Neutrophil (primary cell): ENCODE measurements around the gene ABHD16A.

Source experiments
- H3K27ac ChIP-seq: fragments of 200-600 bp; sonication (generic); 2 replicates; pipeline ENCODE4 v1.5.1; 2016; ENCODE audit warnings: mild to moderate bottlenecking, moderate library complexity
- H3K27me3 ChIP-seq: fragments of 200-600 bp; sonication (generic); 2 replicates; pipeline ENCODE4 v1.6.0; 2016; ENCODE audit warnings: mild to moderate bottlenecking
- H3K36me3 ChIP-seq: fragments of 200-600 bp; sonication (generic); 2 replicates; pipeline ENCODE4 v1.5.1; 2017
- H3K4me1 ChIP-seq, 2 experiments: fragments of 200-600 bp in 1 of 2; sonication (generic) in 1 of 2; 1 replicate in 1 of 2; 2 replicates in 1 of 2; pipeline versions ENCODE4 v1.5.1 to v1.6.1; 2013 to 2016; ENCODE audit warnings: low read depth in 1 of 2, low read length in 1 of 2, mild to moderate bottlenecking in 1 of 2, moderate library complexity in 1 of 2; ENCODE audit not compliant: control insufficient read depth in 1 of 2, insufficient read depth in 1 of 2
- H3K4me3 ChIP-seq, 2 experiments: fragments of 200-600 bp in 1 of 2; sonication (generic) in 1 of 2; 1 replicate in 1 of 2; 2 replicates in 1 of 2; pipeline ENCODE4 v1.5.1; 2013 to 2016; ENCODE audit warnings: low read depth in 1 of 2, low read length in 1 of 2, mild to moderate bottlenecking in 1 of 2, moderate library complexity in 1 of 2
- H3K9me3 ChIP-seq: fragments of 200-600 bp; sonication (generic); 2 replicates; pipeline ENCODE4 v1.5.1; 2016
- TF ChIP-seq, protein P1 (sequence below): fragments of 200-600 bp; sonication (generic); IDR thresholded peaks from 2 replicates; pipeline ENCODE4 v1.5.1; 2016; ENCODE audit warnings: antibody characterized with exemption

ABHD16A gene

DNA sequence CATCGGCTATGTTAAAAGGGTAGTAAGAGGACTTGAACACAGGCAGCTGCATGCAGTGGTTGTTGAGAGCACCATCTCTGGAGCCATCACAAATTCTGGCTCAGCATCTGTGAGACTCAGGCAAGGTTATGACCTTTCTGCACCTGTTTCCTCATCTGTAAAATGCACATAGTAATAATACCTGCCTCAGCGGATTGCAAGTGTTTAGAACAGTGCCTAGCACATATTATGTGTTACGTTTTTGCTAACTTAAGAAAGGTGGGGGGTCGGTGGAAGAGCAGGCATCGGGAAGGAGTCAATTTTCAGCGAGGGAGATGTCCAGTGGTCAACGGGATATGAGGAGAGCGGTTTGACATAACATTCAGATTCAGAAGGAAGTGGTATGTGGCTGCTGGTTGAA lies 25.2 kb downstream of the ABHD16A start:
- Histone ChIP-seq H3K9me3 (no peaks in the 10 kb centered on the region), H3K4me3 (no peak overlapping the region), H3K27ac (no peak overlapping the region), H3K36me3 (peaks cover 19% of the 10 kb centered on the region), H3K27me3 (peaks cover 15% of the 10 kb centered on the region), H3K4me1 (peaks cover 16% of the 10 kb centered on the region in 2 experiments)
- TF ChIP-seq, protein P1, sequence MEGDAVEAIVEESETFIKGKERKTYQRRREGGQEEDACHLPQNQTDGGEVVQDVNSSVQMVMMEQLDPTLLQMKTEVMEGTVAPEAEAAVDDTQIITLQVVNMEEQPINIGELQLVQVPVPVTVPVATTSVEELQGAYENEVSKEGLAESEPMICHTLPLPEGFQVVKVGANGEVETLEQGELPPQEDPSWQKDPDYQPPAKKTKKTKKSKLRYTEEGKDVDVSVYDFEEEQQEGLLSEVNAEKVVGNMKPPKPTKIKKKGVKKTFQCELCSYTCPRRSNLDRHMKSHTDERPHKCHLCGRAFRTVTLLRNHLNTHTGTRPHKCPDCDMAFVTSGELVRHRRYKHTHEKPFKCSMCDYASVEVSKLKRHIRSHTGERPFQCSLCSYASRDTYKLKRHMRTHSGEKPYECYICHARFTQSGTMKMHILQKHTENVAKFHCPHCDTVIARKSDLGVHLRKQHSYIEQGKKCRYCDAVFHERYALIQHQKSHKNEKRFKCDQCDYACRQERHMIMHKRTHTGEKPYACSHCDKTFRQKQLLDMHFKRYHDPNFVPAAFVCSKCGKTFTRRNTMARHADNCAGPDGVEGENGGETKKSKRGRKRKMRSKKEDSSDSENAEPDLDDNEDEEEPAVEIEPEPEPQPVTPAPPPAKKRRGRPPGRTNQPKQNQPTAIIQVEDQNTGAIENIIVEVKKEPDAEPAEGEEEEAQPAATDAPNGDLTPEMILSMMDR, result no peak

DNA sequence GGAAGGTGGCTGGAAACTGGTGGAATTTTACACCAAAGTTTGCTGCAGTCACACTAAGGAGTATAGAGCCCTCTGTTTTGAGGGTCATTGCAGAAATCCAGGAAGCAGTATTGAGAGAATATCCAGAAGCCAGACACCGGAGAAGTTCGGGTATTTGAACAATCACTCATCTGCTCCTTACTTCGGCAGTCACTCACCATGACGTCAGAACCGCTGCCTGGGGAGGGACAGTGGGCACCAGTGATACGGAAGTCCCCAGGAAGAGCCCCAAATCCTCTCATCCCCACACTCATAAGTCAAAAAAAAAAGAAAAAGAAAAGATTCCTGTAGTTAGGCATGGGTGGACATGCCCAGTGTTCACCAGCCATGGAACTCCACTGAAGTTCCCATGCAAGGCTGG lies 26.2 kb downstream of the ABHD16A start:
- Histone ChIP-seq H3K36me3 (peaks cover 27% of the 10 kb centered on the region), H3K27me3 (peaks cover 7% of the 10 kb centered on the region), H3K27ac (no peak overlapping the region), H3K4me3 (no peak overlapping the region), H3K9me3 (no peaks in the 10 kb centered on the region), H3K4me1 (peaks cover 13 to 16% of the 10 kb centered on the region in 2 experiments)
- TF ChIP-seq, protein P1, result no peak

DNA sequence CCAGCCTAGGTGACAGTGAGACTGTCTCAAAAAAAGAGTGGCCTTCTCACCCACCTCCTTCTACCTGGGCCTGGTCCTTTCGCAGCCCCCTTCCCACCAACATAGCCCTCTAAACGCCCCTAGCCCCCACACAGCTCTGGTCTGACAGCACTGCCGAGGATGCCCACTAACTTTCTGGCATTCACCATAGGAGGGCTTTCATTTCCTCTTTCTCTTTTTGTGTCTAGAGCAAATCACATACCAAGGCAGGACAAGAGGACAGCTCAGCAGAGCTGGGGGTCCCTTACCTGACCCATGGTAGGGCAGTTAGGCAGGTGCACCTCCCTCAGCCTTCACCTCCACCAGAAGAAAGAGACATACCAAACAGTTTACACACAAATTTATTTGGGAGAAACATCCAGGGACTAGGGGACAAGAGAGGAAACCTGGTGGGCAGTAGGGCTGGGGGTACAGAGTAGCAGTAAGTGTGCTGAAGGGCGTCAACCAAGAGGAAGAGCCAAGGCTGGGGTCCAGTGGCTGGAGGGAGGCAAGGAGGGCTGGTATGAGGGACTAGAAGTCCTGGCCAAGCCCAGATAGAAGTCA lies 26.7 kb downstream of the ABHD16A start:
- Histone ChIP-seq H3K4me3 (no peak overlapping the region), H3K27me3 (peaks cover 2% of the 10 kb centered on the region)

DNA sequence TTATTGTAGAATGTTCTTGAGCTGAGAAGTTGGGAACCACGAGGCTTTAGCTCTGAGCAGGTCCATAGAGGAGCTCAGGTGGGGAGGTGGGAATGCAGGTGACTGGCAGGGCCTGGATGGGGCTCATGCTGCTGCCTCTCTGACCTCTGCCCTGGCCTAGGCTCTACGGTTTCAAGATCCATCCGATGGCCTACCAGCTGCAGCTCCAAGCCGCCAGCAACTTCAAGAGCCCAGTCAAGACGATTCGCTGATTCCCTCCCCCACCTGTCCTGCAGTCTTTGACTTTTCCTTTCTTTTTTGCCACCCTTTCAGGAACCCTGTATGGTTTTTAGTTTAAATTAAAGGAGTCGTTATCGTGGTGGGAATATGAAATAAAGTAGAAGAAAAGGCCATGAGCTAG lies 33.4 kb downstream of the ABHD16A start, which contains the start of gene LY6G5B:
Gene LY6G5B (plus strand): TSS at position 301 of the 400 bp plus-strand sequence. CDS start 975 bp downstream, outside the sequence.
- TF ChIP-seq, protein P1, result no peak
- peaks cover 18 to 20% of the 10 kb centered on the region in 2 experiments for H3K4me1 ChIP-seq
- H3K4me3 ChIP-seq, result no peak within 1 kb of the TSS
- no peaks in the 10 kb centered on the region for H3K27me3 ChIP-seq
- no peaks in the 10 kb centered on the region for H3K9me3 ChIP-seq
- no peak within 1 kb of the TSS for H3K27ac ChIP-seq
- peaks cover 69% of the 10 kb centered on the region for H3K36me3 ChIP-seq

More for the DNA sequence above, 26.7 kb downstream of the ABHD16A start:
- no peaks in the 10 kb centered on the region for H3K9me3 ChIP-seq
- H3K36me3 ChIP-seq, result peaks cover 32% of the 10 kb centered on the region
- H3K4me1 ChIP-seq, result peaks cover 10 to 12% of the 10 kb centered on the region in 2 experiments
- TF ChIP-seq, protein P1, result no peak
- no peak overlapping the region for H3K27ac ChIP-seq

DNA sequence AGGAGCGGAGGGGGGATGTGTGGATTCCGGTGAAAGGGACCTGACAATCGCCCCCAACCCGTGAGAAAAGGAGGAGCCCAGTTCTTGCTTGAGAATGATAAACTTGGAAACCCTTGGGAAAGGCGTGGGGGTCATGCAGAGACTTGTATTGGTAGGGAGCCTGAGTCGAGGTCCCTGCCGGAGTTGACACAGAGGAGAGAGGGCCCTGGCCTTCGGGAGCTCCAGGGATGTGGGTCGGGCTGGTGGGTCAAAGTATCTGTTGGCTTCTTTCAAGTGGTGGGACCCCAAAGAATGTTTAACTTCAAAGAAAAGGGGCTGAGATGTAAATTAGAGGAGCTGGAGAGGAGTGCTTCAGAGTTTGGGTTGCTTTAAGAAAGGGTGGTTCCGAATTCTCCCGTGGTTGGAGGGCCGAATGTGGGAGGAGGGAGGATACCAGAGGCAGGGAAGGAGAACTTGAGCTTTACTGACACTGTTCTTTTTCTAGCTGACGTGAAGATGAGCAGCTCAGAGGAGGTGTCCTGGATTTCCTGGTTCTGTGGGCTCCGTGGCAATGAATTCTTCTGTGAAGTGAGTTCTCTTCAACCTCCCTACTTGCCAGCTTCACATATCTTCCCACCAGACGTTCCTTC lies 36.7 kb downstream of the ABHD16A start:
- Histone ChIP-seq H3K4me1 (peaks cover 35 to 46% of the 10 kb centered on the region in 2 experiments), H3K4me3 (peak overlapping the region; percentile 81 to 97), H3K27me3 (no peaks in the 10 kb centered on the region), H3K9me3 (no peaks in the 10 kb centered on the region), H3K27ac (peak overlapping the region; percentile 96), H3K36me3 (peaks cover 69% of the 10 kb centered on the region)
- TF ChIP-seq, protein P1, result no peak
